Endothelial cell of umbilical vein (primary cell): ENCODE results near the gene CCNE1. TPM values are rescaled to one million over a fixed set of nuclear protein-coding genes. Genes with fewer than 3 reads are reported as not detected.

Source experiments
- BruUV-seq: library from RNA; stranded (reverse); fragments of 400-500 nt; replicated peaks from 2 replicates; lab custom pipeline; 2021; lab: Mats Ljungman, UMichigan
- CTCF ChIA-PET: fragments of 300-600, 350-600 bp; sonication (Branson Sonifier 250); formaldehyde crosslinking; loops from one replicate; lab custom pipeline; 2021; ENCODE audit warnings: antibody characterized with exemption, inconsistent platforms; lab: Charles Lee
- POLR2A ChIA-PET: fragments of 300-600, 350-600 bp; sonication (Branson Sonifier 250); formaldehyde crosslinking; loops from one replicate; lab custom pipeline; 2021; ENCODE audit warnings: antibody characterized with exemption, inconsistent platforms; lab: Charles Lee
- DNase-seq: peaks from one replicate; pipeline ENCODE4 v3.0.0-alpha.2; 2011; ENCODE audit warnings: low read depth, low spot score
- FAIRE-seq: peaks from 2 replicates; lab custom pipeline; 2011; peaks lifted over from hg19 to GRCh38; lab: Jason Lieb, UNC
- H2AFZ ChIP-seq: 2 replicates; pipeline ENCODE4 v1.6.0; 2012; ENCODE audit warnings: low read depth, low read length, control low read depth, inconsistent platforms
- H3K27ac ChIP-seq: 2 replicates; pipeline ENCODE4 v1.5.1; 2011; ENCODE audit warnings: low read depth, mild to moderate bottlenecking, control low read depth, low read length, moderate library complexity; ENCODE audit not compliant: insufficient read depth
- H3K27me3 ChIP-seq, 2 experiments: 2 replicates each; pipeline versions ENCODE4 v1.6.0 to v1.6.1; 2011; ENCODE audit warnings: low read length in 2 of 2, mixed read lengths in 1 of 2; ENCODE audit not compliant: control insufficient read depth in 2 of 2, insufficient read depth in 2 of 2
- H3K36me3 ChIP-seq, 2 experiments: 2 replicates in 1 of 2; 3 replicates in 1 of 2; pipeline ENCODE4 v1.5.1; 2011; ENCODE audit warnings: low read length in 2 of 2, mild to moderate bottlenecking in 1 of 2, moderate library complexity in 1 of 2; ENCODE audit not compliant: control insufficient read depth in 2 of 2, insufficient read depth in 2 of 2; ENCODE audit errors: extremely low read depth in 1 of 2
- H3K4me1 ChIP-seq: 3 replicates; pipeline ENCODE4 v1.5.1; 2011; ENCODE audit warnings: mild to moderate bottlenecking, low read length; ENCODE audit not compliant: control insufficient read depth, insufficient read depth; ENCODE audit errors: extremely low read depth
- H3K4me2 ChIP-seq: 2 replicates; pipeline ENCODE4 v1.6.1; 2011; ENCODE audit warnings: low read length, control low read depth, mixed read lengths; ENCODE audit not compliant: insufficient read depth
- H3K4me3 ChIP-seq, 3 experiments: fragments of 200-600 bp in 1 of 3; sonication (generic), shearing (Covaris generic) in 1 of 3; replicated peaks in 1 of 3; 2 replicates each; pipeline ENCODE4 v1.5.1; 2011 to 2016; ENCODE audit warnings: control low read depth in 3 of 3, low read length in 3 of 3, mild to moderate bottlenecking in 2 of 3, inconsistent platforms in 1 of 3, low read depth in 1 of 3, moderate library complexity in 1 of 3; ENCODE audit not compliant: insufficient read depth in 1 of 3
- H3K79me2 ChIP-seq: 2 replicates; pipeline ENCODE4 v1.6.0; 2012; ENCODE audit warnings: low read length, inconsistent platforms; ENCODE audit not compliant: control insufficient read depth, insufficient read depth
- H3K9ac ChIP-seq: replicated peaks from 2 replicates; pipeline ENCODE3; 2011; ENCODE audit warnings: low read length, control low read depth; ENCODE audit not compliant: insufficient read depth; ENCODE audit errors: extremely low read depth
- H3K9me1 ChIP-seq: replicated peaks from 3 replicates; pipeline ENCODE4 v1.6.0; 2011; ENCODE audit warnings: mild to moderate bottlenecking, low read length; ENCODE audit not compliant: control insufficient read depth, insufficient read depth; ENCODE audit errors: extremely low read depth
- H3K9me3 ChIP-seq: replicated peaks from 2 replicates; pipeline ENCODE4 v1.5.1; 2012; ENCODE audit warnings: low read length, inconsistent platforms; ENCODE audit not compliant: control insufficient read depth, insufficient read depth
- H4K20me1 ChIP-seq: replicated peaks from 2 replicates; pipeline ENCODE3; 2011; ENCODE audit warnings: mild to moderate bottlenecking, low read length; ENCODE audit not compliant: control insufficient read depth, insufficient read depth; ENCODE audit errors: extremely low read depth
- EZH2 ChIP-seq: IDR thresholded peaks from 2 replicates; pipeline ENCODE4 v1.6.1; 2012; ENCODE audit warnings: borderline replicate concordance, low read depth, mild to moderate bottlenecking, moderate library complexity, low read length, inconsistent platforms; ENCODE audit not compliant: severe bottlenecking
- FOS ChIP-seq: IDR thresholded peaks from 2 replicates; pipeline ENCODE4 v1.6.1; 2011; ENCODE audit warnings: mild to moderate bottlenecking, low read length, moderate library complexity, borderline replicate concordance; ENCODE audit not compliant: insufficient read depth
- GATA2 ChIP-seq: IDR thresholded peaks from 2 replicates; pipeline ENCODE4 v1.7.0; 2011; ENCODE audit warnings: low read depth, mild to moderate bottlenecking, moderate library complexity, mixed read lengths, low read length; ENCODE audit not compliant: insufficient read length, insufficient read depth
- JUN ChIP-seq: IDR thresholded peaks from 2 replicates; pipeline ENCODE4 v1.6.1; 2011; ENCODE audit warnings: borderline replicate concordance, low read depth; ENCODE audit not compliant: insufficient read length, insufficient read depth
- POLR2A ChIP-seq: IDR thresholded peaks from 2 replicates; pipeline ENCODE4 v1.6.1; 2012; ENCODE audit warnings: low read depth, mild to moderate bottlenecking, control low read depth, low read length
- POLR2AphosphoS5 ChIP-seq: IDR thresholded peaks from 2 replicates; pipeline ENCODE4 v1.6.1; 2012; ENCODE audit warnings: low read depth, mild to moderate bottlenecking, control low read depth, low read length, moderate library complexity; ENCODE audit not compliant: insufficient read depth
- dilution Hi-C: fragments of 300-500 bp; cut with MboI; formaldehyde crosslinking; loops from one replicate; pipeline ENCODE4 v1.15.0; 2019; ENCODE audit warnings: low sequenced_read_pairs; ENCODE audit not compliant: extremely low pct_ligation_motif_present
- intact Hi-C: fragments of 100-400 bp; cut with micrococcal nuclease; formaldehyde crosslinking; loops from one replicate; pipeline ENCODE4 v1.10.0; 2022
- polyA plus RNA-seq, 4 experiments: library from polyadenylated mRNA; depleted of rRNA in 3 of 4; stranded (reverse) in 3 of 4; unstranded in 1 of 4; fragments of >200 nt; gene quantifications; 2 replicates each; pipeline versions ENCODE4 v1.2.1 to v1.2.3, GENCODE V29; 2011 to 2012; ENCODE audit warnings: missing spikeins in 1 of 4
- total RNA-seq: library from RNA; stranded (reverse); gene quantifications from 2 replicates; pipeline ENCODE4 v1.2.3, GENCODE V29; 2021
- TF ChIP-seq, protein P1 (sequence below), 2 donors: IDR thresholded peaks; 1 replicate in 1 of 2; 2 replicates in 1 of 2; pipeline ENCODE4 v1.5.1; 2011; ENCODE audit warnings: low read length in 2 of 2, mild to moderate bottlenecking in 2 of 2, moderate library complexity in 2 of 2, control low read depth in 1 of 2, inconsistent platforms in 1 of 2, low read depth in 1 of 2; ENCODE audit not compliant: insufficient read depth in 1 of 2; ENCODE audit errors: extremely low read depth in 1 of 2
- TF ChIP-seq, protein P2 (sequence below): IDR thresholded peaks from 2 replicates; pipeline ENCODE4 v1.6.1; 2011; ENCODE audit not compliant: insufficient read depth, insufficient read length

The CCNE1 gene
- total and polyA plus RNA-seq, 2 donors (not counting 3 experiments of a cell fraction or from before 2014, with no cell fraction given): 8.3 to 10.1 TPM

DNA sequence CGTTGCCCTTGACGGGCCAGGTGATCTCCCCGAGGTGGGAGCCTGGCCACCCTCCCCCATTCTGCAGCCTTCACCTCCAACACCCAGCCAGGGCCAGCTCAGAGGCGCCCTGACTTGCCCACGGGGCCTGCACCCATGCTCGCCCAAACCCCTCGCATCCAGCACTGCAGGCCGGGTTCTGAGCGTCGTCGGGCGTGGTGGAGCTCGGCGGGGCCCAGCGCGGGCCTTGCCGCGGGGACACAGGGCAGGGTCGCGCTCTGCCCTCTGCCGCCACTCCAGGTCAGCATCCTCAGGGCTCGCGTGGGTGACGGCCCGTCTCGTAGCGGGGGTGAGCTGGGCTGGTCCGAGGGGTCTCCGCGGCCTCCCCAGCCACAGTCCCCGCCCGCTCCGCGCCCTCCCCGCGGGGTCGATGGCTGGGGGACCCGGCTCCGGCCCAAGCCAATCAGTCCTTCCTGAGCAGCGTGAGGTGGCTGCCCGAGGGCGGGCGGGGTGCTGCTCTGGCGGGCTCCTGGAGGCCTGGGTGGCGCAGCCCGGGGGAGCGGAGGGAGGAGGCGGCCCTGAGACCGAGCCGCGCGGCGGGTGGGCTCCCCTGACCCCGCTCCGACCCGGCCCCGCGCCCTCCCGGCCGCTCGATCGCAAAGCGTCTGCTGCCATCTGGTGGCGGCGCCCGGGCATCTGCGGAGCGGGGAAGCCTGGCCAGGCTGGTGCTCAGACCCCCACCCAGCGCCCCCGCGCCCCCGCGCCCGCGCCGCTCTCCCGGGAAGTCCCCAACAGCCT lies 61.4 kb downstream of the CCNE1 start:
- H4K20me1 ChIP-seq: no peaks in the 10 kb centered on the region
- TF ChIP-seq JUN (no peak), EZH2 (no peak), POLR2AphosphoS5 (no peak), POLR2A (no peak), GATA2 (no peak), FOS (no peak)
- TF ChIP-seq, protein P1, sequence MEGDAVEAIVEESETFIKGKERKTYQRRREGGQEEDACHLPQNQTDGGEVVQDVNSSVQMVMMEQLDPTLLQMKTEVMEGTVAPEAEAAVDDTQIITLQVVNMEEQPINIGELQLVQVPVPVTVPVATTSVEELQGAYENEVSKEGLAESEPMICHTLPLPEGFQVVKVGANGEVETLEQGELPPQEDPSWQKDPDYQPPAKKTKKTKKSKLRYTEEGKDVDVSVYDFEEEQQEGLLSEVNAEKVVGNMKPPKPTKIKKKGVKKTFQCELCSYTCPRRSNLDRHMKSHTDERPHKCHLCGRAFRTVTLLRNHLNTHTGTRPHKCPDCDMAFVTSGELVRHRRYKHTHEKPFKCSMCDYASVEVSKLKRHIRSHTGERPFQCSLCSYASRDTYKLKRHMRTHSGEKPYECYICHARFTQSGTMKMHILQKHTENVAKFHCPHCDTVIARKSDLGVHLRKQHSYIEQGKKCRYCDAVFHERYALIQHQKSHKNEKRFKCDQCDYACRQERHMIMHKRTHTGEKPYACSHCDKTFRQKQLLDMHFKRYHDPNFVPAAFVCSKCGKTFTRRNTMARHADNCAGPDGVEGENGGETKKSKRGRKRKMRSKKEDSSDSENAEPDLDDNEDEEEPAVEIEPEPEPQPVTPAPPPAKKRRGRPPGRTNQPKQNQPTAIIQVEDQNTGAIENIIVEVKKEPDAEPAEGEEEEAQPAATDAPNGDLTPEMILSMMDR (IDR thresholded peaks at IDR 0.05; ENCODE audit: extremely low read depth in 1 of 2, insufficient read depth in 1 of 2, low read depth in 1 of 2, low read length in 2 of 2): peak; percentile 70 to 77
- TF ChIP-seq, protein P2, sequence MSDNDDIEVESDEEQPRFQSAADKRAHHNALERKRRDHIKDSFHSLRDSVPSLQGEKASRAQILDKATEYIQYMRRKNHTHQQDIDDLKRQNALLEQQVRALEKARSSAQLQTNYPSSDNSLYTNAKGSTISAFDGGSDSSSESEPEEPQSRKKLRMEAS: no peak
- intact Hi-C loops (loop anchor here (1.0 kb wide), 4 partner anchors 102 to 263 kb away; no protein-coding TSS in a partner anchor), dilution Hi-C loops (no loop called here)
- H3K4me2 ChIP-seq: no peak overlapping the region
- no peak for FAIRE-seq
- H3K79me2 ChIP-seq: no peaks in the 10 kb centered on the region
- no TSS peak for BruUV-seq
- H2AFZ ChIP-seq: peak overlapping the region; percentile 81
- ChIA-PET CTCF (interaction anchor here (0.8 to 6.7 kb wide), 16 partner anchors 7 to 267 kb away, joined by 3 to 116 read pairs (median 6); partner anchors contain the start of gene POP4), POLR2A (no interaction called here)
- H3K9me1 ChIP-seq: no peaks in the 10 kb centered on the region
- no peak overlapping the region for H3K27ac ChIP-seq
- DNase-seq: no peak
- H3K36me3 ChIP-seq: no peaks in the 10 kb centered on the region
- H3K4me1 ChIP-seq: peaks cover 4% of the 10 kb centered on the region
- H3K27me3 ChIP-seq: no peaks in the 10 kb centered on the region
- no peak overlapping the region for H3K9ac ChIP-seq
- H3K9me3 ChIP-seq: no peaks in the 10 kb centered on the region
- peak overlapping the region in 1 of 3 experiments; percentile 23 for H3K4me3 ChIP-seq

Other genes starting within 250 kb of the CCNE1 start
- gene POP4, start 205.7 kb upstream of the CCNE1 start, total RNA-seq: 64.4 and 65.4 TPM in 2 replicates
- 55.0 and 56.2 TPM in 2 replicates for gene POP4, start 205.7 kb upstream of the CCNE1 start, polyA plus RNA-seq
- gene PLEKHF1, start 146.5 kb upstream of the CCNE1 start, total RNA-seq: 4.0 and 5.5 TPM in 2 replicates
- gene PLEKHF1, start 146.5 kb upstream of the CCNE1 start, polyA plus RNA-seq: 5.5 and 8.4 TPM in 2 replicates
- gene C19orf12, start 96.7 kb upstream of the CCNE1 start, total RNA-seq: 22.9 and 23.0 TPM in 2 replicates
- 20.4 and 21.3 TPM in 2 replicates for gene C19orf12, start 96.7 kb upstream of the CCNE1 start, polyA plus RNA-seq
- 26.3 and 28.9 TPM in 2 replicates for gene URI1, start 130.2 kb downstream of the CCNE1 start, total RNA-seq
- gene URI1, start 130.2 kb downstream of the CCNE1 start, polyA plus RNA-seq: 9.2 and 12.8 TPM in 2 replicates